Globus pallidus (tissue), 1 donor: ENCODE results near the gene ROCK1.
"Not testable (repeated sequence)": the region's sequence is repeated elsewhere in the genome, so short reads cannot be mapped to it uniquely, and the experiment has no call there.

Source experiments
- DNase-seq: peaks from one replicate; pipeline ENCODE4 v3.0.0-alpha.2; 2015; ENCODE audit warnings: low spot score

The ROCK1 gene

DNA sequence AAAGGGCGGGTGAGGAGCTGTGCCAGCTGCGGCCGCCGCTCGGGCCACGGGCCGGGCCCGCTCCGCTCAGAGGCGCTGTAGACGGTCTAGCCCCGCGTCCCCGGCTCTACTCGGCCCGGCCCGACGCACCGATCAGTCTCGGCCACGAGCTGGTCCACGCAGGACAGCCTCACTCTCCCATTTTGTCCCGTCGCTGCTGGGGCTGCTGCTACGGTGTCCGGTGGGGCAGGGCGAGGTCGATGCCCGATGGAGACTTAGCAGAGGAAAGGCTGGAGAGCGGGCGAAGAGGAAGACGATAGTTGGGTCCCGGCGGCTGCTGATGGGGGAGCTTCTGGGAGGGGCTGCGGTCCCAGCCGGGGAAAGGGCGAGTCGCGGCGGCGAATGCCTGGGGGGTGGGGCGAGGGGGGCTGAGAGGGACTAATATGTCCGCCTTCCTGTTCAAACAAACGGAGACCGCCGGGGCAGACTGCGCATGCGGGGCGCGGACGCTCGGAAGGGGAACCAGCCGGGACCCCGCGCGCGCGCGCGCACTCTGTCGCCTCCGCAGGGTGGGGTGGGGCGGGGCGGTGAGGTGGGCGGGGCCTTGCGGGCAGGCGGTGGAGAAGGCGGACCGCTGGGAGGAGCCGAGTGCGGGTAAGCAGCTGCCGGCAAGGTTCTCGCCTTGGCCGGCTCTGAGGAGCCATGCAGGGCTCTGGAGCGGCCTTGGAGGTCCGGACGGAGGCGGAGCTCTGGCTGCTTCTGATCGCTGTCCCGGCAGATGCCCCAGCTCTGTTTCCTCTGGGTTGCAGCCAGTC is at the start of gene ROCK1:
TSS of gene ROCK1 (minus strand) at position 468 of the 794 bp plus-strand sequence. CDS start 903 bp downstream, outside the sequence.
- DNase-seq, result peak; percentile 95

DNA sequence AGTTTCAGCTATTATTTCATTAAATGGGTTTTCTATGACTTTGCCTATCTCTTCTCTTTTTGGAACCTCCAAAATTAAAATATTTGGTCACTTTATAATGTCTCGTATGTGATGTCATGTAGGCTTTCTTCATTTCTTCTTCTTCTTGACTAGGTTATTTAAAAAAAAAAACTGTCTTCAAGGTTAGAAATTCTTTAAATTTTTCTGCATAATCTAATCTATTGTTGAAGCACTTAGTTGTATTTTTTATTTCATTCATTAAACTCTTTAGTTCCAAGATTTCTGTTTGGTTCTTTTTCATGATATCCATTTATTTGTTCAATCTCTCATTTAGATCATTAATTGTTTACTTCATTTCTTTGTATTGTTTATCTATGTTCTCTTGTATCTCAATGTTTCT is 43.8 kb upstream of the ROCK1 start:
- no peak for DNase-seq

DNA sequence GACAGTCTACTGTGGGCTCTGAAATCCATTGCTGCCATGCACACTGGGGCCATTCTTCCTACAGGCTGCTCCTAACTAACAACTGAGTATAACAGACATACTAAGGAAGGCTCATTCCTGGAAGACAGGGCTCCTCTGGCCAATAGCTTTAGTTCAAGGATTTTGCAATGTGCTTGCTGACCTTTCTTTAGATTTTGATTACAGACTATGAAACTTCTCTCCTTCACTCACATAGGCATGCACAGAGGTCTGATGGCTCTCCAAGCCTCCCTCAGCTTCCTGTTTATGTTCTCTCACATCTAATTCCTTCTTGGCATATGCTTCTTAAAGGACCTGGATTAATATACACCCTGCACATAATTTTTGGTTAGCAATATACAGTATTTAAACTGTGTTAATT is 34.4 kb upstream of the ROCK1 start:
- DNase-seq, result no peak

- no peak for DNase-seq
These were observed 33.8 kb upstream of the ROCK1 start for GRCh38 chr18:21145371-21145770.

DNA sequence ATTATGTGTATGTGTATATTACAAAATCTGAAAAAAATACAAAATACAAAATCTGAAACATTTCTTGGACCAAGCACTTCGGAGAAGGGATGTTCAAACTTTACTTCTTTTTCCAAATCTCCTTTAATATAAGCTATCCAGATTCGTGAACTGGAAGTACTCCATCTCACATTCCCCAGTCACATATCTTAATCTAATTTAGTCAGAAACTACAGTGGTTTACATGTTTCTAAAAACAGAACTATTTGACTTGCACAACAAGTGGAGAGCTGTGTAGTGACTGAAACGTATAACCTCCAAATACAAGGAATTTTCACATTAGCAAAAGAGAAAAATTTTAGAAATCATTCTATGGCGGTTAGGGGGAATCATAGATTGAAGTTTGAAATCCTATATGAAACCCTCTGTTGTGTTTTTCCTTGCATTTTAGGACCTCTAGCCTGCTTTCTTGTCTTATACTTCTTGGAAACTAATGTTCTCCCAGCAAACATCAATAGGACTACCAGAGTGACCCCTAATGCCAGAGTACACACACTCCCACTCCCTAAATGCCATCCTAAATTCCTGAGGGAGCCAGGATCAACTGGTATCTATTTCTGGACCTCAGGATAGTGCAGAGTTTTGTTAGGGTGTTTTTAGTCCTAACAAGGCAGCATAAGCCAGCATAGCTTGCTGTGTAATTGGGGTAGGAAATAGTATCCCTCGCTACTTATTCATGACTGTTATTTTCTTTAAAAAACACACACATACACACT is 30.2 kb upstream of the ROCK1 start:
- no peak for DNase-seq

DNA sequence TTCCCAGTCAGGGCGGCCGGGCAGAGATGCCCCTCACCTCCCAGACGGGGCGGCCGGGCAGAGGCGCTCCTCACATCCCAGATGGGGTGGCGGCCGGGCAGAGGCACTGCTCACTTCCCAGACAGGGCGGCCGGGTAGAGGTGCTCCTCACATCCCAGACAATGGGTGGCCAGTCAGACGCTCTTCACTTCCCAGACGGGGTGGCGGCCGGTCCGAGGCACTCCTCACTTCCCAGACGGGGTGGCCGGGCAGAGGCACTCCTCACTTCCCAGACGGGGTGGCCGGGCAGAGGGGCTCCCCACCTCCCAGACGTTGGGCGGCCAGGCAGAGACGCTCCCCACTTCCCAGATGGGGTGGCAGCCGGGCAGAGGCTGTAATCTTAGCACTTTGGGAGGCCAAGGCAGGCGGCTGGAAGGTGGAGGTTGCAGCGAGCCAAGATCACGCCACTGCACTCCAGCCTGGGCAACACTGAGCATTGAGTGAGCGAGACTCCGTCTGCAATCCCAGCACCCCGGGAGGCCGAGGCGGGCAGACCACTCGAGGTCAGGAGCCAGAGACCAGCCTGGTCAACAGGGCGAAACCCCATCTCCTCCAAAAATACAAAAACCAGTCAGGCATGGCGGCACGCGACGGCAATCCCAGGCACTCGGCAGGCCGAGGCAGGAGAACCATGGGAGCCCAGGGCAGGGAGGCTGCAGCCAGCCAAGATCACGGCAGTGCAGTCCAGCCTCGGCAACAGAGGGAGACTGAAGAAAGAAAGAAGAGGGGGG is 26.3 kb upstream of the ROCK1 start:
- DNase-seq, result not testable (repeated sequence)

DNA sequence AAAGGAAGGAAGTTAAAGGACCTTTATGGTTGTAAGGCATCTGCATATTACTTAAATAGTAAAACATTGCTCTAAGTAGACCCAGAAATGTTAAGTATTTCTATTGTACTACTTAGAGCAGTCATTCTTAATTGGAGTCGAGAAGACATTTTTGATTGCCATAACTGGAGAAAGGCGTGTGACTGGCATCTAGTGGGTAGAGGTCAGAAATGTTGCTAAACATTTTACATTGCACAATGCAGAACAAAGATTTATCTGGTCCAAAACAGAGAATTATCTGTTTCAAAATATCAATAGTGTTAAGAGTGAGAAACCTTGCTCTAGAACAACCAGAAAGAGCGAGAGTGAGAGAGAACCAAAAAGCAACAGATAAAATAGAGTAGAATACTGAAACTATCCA is 23.3 kb upstream of the ROCK1 start:
- DNase-seq, result peak; percentile 45

DNA sequence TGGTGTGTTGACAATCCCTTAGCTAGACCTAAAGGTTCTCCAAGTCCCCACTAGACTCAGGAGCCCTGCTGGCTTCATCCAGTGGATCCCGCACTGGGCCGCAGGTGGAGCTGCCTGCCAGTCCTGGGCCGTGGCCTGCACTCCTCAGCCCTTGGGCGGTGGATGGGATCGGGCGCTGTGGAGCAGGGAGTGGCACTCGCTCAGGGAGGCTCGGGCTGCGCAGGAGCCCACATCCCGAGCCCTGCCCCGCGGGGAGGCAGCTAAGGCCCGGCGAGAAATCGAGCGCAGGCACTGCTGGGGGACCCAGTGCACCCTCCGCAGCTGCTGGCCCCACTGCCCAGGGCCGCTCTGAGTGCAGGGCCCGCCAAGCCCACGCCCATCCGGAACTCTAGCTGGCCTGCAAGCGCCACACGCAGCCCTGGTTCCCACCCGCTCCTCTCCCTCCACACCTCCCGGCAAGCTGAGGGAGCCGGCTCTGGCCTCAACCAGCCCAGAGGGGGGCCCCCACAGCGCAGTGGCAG is 20.8 kb upstream of the ROCK1 start:
- DNase-seq, result no peak

GRCh38 chr18:21131698-21132227 is 20.1 kb upstream of the ROCK1 start:
- no peak for DNase-seq

DNA sequence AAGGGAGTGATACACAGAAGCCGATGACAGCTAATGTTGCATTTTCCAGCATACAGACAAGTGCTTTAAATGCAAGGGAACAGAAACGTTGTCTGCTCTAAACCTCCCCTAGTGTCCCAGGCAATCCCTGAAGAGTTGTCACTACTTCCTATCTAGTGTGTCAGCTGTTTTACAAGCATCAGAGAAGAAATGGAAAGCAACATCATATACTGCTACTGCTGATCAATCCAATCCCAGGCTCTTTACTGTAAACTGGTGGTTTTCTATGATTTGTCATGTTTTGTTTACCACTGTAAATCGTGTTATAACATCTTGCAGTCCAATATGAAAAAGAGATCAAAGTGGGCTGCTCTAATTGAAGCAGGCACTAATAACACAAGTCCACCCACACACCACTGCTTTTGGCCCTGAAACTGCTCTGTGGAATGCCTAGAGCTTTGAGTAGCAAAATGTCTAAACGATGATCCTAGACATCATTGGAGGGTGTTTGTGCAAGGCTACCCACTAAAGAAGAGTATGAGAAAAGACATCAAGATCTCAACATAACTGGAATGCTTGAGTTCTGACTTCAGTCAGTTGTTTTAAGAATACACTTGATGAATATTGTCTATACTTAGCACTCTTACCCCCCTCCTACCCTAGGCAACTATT is 18.1 kb upstream of the ROCK1 start:
- no peak for DNase-seq

DNA sequence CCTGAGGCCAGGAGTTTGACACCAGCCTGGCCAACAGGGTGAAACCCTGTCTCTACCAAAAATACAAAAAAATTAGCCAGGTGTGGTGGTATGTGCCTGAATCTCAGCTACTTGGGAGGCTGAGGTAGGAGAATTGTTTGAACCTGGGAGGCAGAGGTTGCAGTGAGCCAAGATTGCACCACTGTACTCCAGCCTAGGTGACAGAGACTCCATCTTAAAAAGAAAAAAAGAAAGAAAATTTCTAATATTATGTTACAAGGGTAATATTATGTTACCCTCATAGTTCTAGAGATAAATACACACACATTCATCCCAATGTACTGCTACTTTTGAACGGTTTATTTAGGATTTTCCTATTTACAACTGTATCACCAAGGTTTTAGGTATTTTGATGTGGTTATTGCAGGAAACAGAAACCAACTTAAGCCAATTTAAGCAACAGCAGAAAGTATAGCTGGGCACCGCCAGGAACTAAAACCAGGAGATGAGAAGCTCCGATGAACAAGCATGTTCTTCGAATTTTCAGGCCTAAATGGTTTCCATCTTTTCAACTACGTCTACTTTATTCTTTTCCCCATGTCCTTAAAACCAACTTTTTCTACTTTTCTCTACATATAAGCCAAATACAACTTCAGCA is 11.8 kb upstream of the ROCK1 start:
- DNase-seq, result no peak

GRCh38 chr18:21118806-21119205 is 7.2 kb upstream of the ROCK1 start:
- no peak for DNase-seq

- peak; percentile 11 for DNase-seq
These were observed 6.0 kb upstream of the ROCK1 start for GRCh38 chr18:21117409-21118131.

- no peak for DNase-seq
These were observed 4.2 kb upstream of the ROCK1 start for GRCh38 chr18:21115519-21116411.

GRCh38 chr18:21112543-21113105 is 1.0 kb upstream of the ROCK1 start:
- DNase-seq, result no peak

GRCh38 chr18:21112140-21112473 is 494 bp upstream of the ROCK1 start:
- DNase-seq, result no peak

- peak; percentile 47 for DNase-seq
These were observed 784 bp downstream of the ROCK1 start for GRCh38 chr18:21110713-21111345.

GRCh38 chr18:21109936-21110712 is 1.5 kb downstream of the ROCK1 start:
- no peak for DNase-seq
